Measurements from ENCODE around the gene TLE3. TPM values are rescaled to one million over a fixed set of nuclear protein-coding genes. Genes with fewer than 3 reads are reported as not detected.

Gene TLE3
- total RNA-seq, 1 donor from 2014 or later = 45.4 TPM

DNA sequence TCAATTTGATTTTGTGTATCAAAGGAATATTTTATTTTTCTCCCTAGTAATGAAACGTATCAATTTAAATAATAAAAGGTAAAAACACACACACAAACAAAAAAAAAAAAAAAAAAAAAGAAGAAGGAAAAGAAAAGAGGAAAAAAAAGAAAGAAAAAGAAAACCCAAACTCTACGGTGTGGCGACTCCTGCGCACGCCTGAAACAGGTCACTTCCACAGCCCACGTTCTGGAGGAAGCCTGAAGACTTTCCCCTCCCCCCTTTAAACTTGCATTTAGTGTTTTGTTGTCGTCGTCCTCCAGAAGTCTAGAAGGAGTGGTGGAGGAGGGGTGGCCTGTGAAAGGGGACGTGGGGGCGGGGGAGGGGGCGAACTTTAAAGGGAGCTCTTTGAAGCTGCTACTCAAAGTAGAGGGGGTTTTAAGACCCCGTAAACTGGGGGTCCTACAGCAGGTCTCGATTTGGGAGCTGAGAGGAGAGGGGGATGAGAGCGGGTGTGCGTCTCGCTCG is 2.3 kb upstream of the TLE3 start:
- peak overlapping the region; percentile 15 for H3K4me3 ChIP-seq (ENCODE audit: insufficient read depth, low read depth, low read length)
- TF ChIP-seq EZH2 (IDR thresholded peaks at IDR 0.05; ENCODE audit: insufficient read depth, low read length) (no peak), CTCF (IDR thresholded peaks at IDR 0.05; ENCODE audit: insufficient read depth, low read depth, low read length) (no peak)
- peaks cover 30% of the 10 kb centered on the region for H3K27me3 Mint-ChIP-seq (ENCODE audit: low read depth, unreplicated experiment)
- peak overlapping the region; percentile 28 for H3K9ac ChIP-seq (ENCODE audit: low read length)
- H3K4me1 ChIP-seq (ENCODE audit: insufficient read depth, low read length) = peaks cover 27% of the 10 kb centered on the region
- peak overlapping the region; percentile 47 for H2AFZ ChIP-seq (ENCODE audit: low read depth, low read length)
- H3K9me3 ChIP-seq (ENCODE audit: insufficient read depth, low read depth, low read length) = no peaks in the 10 kb centered on the region
- no peaks in the 10 kb centered on the region for H3K36me3 ChIP-seq (ENCODE audit: insufficient read depth, low read length)
- FAIRE-seq (no peak), DNase-seq (ENCODE audit: low read depth) (no peak)
- peak overlapping the region; percentile 87 for H3K4me3 Mint-ChIP-seq (ENCODE audit: unreplicated experiment)
- H3K79me2 ChIP-seq (ENCODE audit: insufficient read depth, low read length) = peaks cover 25% of the 10 kb centered on the region
- peak overlapping the region; percentile 91 for H3K4me2 ChIP-seq (ENCODE audit: low read length)
- H3K27ac ChIP-seq (ENCODE audit: low read depth, low read length) = no peak overlapping the region
- peaks cover 13% of the 10 kb centered on the region for H4K20me1 ChIP-seq (ENCODE audit: insufficient read depth, low read length)
- H3K9me3 Mint-ChIP-seq (ENCODE audit: unreplicated experiment) = peaks cover 3% of the 10 kb centered on the region
- H3K27me3 ChIP-seq (ENCODE audit: insufficient read depth, low read length) = peaks cover 12% of the 10 kb centered on the region
- peaks cover 2% of the 10 kb centered on the region for H3K36me3 Mint-ChIP-seq (ENCODE audit: low read depth, unreplicated experiment)
- peaks cover 13% of the 10 kb centered on the region for H3K4me1 Mint-ChIP-seq (ENCODE audit: low read depth, unreplicated experiment)
- H3K27ac Mint-ChIP-seq (ENCODE audit: unreplicated experiment) = no peak overlapping the region

- Histone ChIP-seq H3K27me3 (ENCODE audit: insufficient read depth, low read length) (peaks cover 12% of the 10 kb centered on the region), H3K27ac (ENCODE audit: low read depth, low read length) (peak overlapping the region; percentile 82), H3K4me2 (ENCODE audit: low read length) (peak overlapping the region; percentile 91), H3K4me1 (ENCODE audit: insufficient read depth, low read length) (peaks cover 27% of the 10 kb centered on the region), H4K20me1 (ENCODE audit: insufficient read depth, low read length) (peaks cover 19% of the 10 kb centered on the region), H3K9me3 (ENCODE audit: insufficient read depth, low read depth, low read length) (no peaks in the 10 kb centered on the region), H2AFZ (ENCODE audit: low read depth, low read length) (peak overlapping the region; percentile 78), H3K79me2 (ENCODE audit: insufficient read depth, low read length) (peaks cover 31% of the 10 kb centered on the region), H3K36me3 (ENCODE audit: insufficient read depth, low read length) (no peaks in the 10 kb centered on the region), H3K9ac (ENCODE audit: low read length) (peak overlapping the region; percentile 88), H3K4me3 (ENCODE audit: insufficient read depth, low read depth, low read length) (peak overlapping the region; percentile 58)
- H3K4me3 Mint-ChIP-seq (ENCODE audit: unreplicated experiment) = peak overlapping the region; percentile 87
- TF ChIP-seq CTCF (IDR thresholded peaks at IDR 0.05; ENCODE audit: insufficient read depth, low read depth, low read length) = no peak
- no peak for TF ChIP-seq EZH2 (IDR thresholded peaks at IDR 0.05; ENCODE audit: insufficient read depth, low read length)
- peaks cover 2% of the 10 kb centered on the region for H3K36me3 Mint-ChIP-seq (ENCODE audit: low read depth, unreplicated experiment)
- peak; percentile 92 for FAIRE-seq
- DNase-seq (ENCODE audit: low read depth) = peak; percentile 94
- H3K27ac Mint-ChIP-seq (ENCODE audit: unreplicated experiment) = peak overlapping the region; percentile 89
- peaks cover 3% of the 10 kb centered on the region for H3K9me3 Mint-ChIP-seq (ENCODE audit: unreplicated experiment)
- peaks cover 24% of the 10 kb centered on the region for H3K27me3 Mint-ChIP-seq (ENCODE audit: low read depth, unreplicated experiment)
- peaks cover 20% of the 10 kb centered on the region for H3K4me1 Mint-ChIP-seq (ENCODE audit: low read depth, unreplicated experiment)
Observed at GRCh38 chr15:70099167-70099966, 1.6 kb upstream of the TLE3 start.

Data from astrocyte (in vitro differentiated cells and primary cell).